HepG2 (cell line): ENCODE data around the gene C19orf73. TPM values are rescaled to one million over a fixed set of nuclear protein-coding genes. Genes with fewer than 3 reads are reported as not detected.
A peak's percentile ranks its signal among the peaks of the same experiment; 100 is the strongest.

Experiments used
- CBX2 ChIP-seq, 2 experiments: fragments of 200-600 bp in 1 of 2; sonication (generic); formaldehyde crosslinking in 1 of 2; IDR thresholded peaks; 2 replicates each; pipeline versions ENCODE4 v1.7.0 to v1.8.1; 2018 to 2022; ENCODE audit warnings: low read depth in 2 of 2, low read length in 1 of 2, mild to moderate bottlenecking in 1 of 2, missing genetic modification reagents in 1 of 2
- CREM ChIP-seq, 2 experiments: sonication (generic) in 1 of 2; formaldehyde crosslinking in 1 of 2; IDR thresholded peaks; 2 replicates each; pipeline versions ENCODE4 v1.4.0 to v1.6.1; 2016 to 2020; ENCODE audit warnings: antibody characterized with exemption in 1 of 2, mild to moderate bottlenecking in 1 of 2, missing genetic modification reagents in 1 of 2
- MBD4 ChIP-seq: IDR thresholded peaks from 2 replicates; pipeline ENCODE4 v1.6.1; 2012; ENCODE audit warnings: low read length, inconsistent platforms, borderline replicate concordance
- MED1 ChIP-seq: sonication (generic); formaldehyde crosslinking; IDR thresholded peaks from 2 replicates; pipeline ENCODE4 v1.4.0; 2020; ENCODE audit warnings: missing genetic modification reagents
- NFE2L2 ChIP-seq: fragments of 150-350 bp; IDR thresholded peaks from 2 replicates; pipeline ENCODE4 v1.6.1; 2014; ENCODE audit warnings: low read length
- RNF2 ChIP-seq: fragments of 450-650 bp; conservative IDR thresholded peaks from 2 replicates; pipeline ENCODE4 v1.6.1; 2016; ENCODE audit warnings: low read depth
- SNAI1 ChIP-seq: sonication (generic); formaldehyde crosslinking; IDR thresholded peaks from 2 replicates; pipeline ENCODE4 v1.5.0; 2020; ENCODE audit warnings: mild to moderate bottlenecking, missing genetic modification reagents, borderline replicate concordance
- SOX13 ChIP-seq, 3 experiments: fragments of 450-650 bp in 1 of 3; sonication (generic) in 1 of 3; formaldehyde crosslinking in 1 of 3; IDR thresholded peaks in 2 of 3; conservative IDR thresholded peaks in 1 of 3; 2 replicates each; pipeline versions ENCODE4 v1.5.0 to v1.6.1; 2016 to 2020; ENCODE audit warnings: antibody characterized with exemption in 1 of 3, mild to moderate bottlenecking in 1 of 3, missing compliant biosample characterization in 1 of 3, missing genetic modification reagents in 1 of 3, moderate library complexity in 1 of 3
- SP1 ChIP-seq, 2 experiments: fragments of 450-650 bp in 1 of 2; sonication (generic) in 1 of 2; formaldehyde crosslinking in 1 of 2; IDR thresholded peaks; 2 replicates each; pipeline versions ENCODE4 v1.4.0 to v1.6.1; 2016 to 2020; ENCODE audit warnings: missing genetic modification reagents in 1 of 2
- ZNF230 ChIP-seq: sonication (generic); formaldehyde crosslinking; IDR thresholded peaks from 2 replicates; pipeline ENCODE4 v1.4.0; 2020; ENCODE audit warnings: mild to moderate bottlenecking, missing genetic modification reagents
- ZNF263 ChIP-seq: sonication (generic); formaldehyde crosslinking; IDR thresholded peaks from 2 replicates; pipeline ENCODE4 v1.4.0; 2020; ENCODE audit warnings: missing genetic modification reagents
- ZNF274 ChIP-seq: sonication (generic); formaldehyde crosslinking; IDR thresholded peaks from 2 replicates; pipeline ENCODE4 v1.5.1; 2020; ENCODE audit warnings: mild to moderate bottlenecking, missing genetic modification reagents
- polyA plus RNA-seq, 8 experiments: library from polyadenylated mRNA; depleted of rRNA in 3 of 8; stranded (reverse) in 7 of 8; unstranded in 1 of 8; fragments of >200 nt; fragmentation: Illumina TruSeq in 4 of 8; extraction: Trizol in 4 of 8; gene quantifications; 2 replicates each; pipeline versions ENCODE4 v1.2.1 to v1.2.3, GENCODE V29; 2011 to 2016; ENCODE audit warnings: low read depth in 4 of 8, missing spikeins in 1 of 8, mixed read lengths in 1 of 8; ENCODE audit not compliant: insufficient read depth in 1 of 8
- total RNA-seq, 5 experiments: library from RNA; depleted of rRNA; stranded (reverse); fragments of >200 nt; fragmentation: Illumina TruSeq; extraction: Trizol; gene quantifications; 2 replicates each; pipeline ENCODE4 v1.2.3, GENCODE V29; 2016; ENCODE audit warnings: low read depth in 1 of 5
- TF ChIP-seq, protein P1 (sequence below): sonication (generic); formaldehyde crosslinking; IDR thresholded peaks from 2 replicates; pipeline ENCODE4 v1.4.0; 2020; ENCODE audit warnings: missing genetic modification reagents
- TF ChIP-seq, protein P2 (sequence below): IDR thresholded peaks from 2 replicates; pipeline ENCODE4 v1.6.1; 2016
- TF ChIP-seq, protein P3 (sequence below): sonication (generic); formaldehyde crosslinking; IDR thresholded peaks from 2 replicates; pipeline ENCODE4; 2020; ENCODE audit warnings: missing genetic modification reagents, mild to moderate bottlenecking, borderline replicate concordance
- TF ChIP-seq, protein P4 (sequence below): sonication (generic); formaldehyde crosslinking; IDR thresholded peaks from 2 replicates; pipeline ENCODE4 v1.5.1; 2020; ENCODE audit warnings: missing genetic modification reagents, mild to moderate bottlenecking, borderline replicate concordance
- TF ChIP-seq, protein P5 (sequence below): sonication (generic); formaldehyde crosslinking; conservative IDR thresholded peaks from 2 replicates; pipeline ENCODE4 v1.8.0; 2022; ENCODE audit warnings: mild to moderate bottlenecking, moderate library complexity, missing genetic modification reagents

Gene C19orf73
- total and polyA plus RNA-seq, 2 of the 13 experiments (the other 11 are each of a cell fraction or from before 2014, with no cell fraction given), result 1.4 to 1.5 TPM

DNA sequence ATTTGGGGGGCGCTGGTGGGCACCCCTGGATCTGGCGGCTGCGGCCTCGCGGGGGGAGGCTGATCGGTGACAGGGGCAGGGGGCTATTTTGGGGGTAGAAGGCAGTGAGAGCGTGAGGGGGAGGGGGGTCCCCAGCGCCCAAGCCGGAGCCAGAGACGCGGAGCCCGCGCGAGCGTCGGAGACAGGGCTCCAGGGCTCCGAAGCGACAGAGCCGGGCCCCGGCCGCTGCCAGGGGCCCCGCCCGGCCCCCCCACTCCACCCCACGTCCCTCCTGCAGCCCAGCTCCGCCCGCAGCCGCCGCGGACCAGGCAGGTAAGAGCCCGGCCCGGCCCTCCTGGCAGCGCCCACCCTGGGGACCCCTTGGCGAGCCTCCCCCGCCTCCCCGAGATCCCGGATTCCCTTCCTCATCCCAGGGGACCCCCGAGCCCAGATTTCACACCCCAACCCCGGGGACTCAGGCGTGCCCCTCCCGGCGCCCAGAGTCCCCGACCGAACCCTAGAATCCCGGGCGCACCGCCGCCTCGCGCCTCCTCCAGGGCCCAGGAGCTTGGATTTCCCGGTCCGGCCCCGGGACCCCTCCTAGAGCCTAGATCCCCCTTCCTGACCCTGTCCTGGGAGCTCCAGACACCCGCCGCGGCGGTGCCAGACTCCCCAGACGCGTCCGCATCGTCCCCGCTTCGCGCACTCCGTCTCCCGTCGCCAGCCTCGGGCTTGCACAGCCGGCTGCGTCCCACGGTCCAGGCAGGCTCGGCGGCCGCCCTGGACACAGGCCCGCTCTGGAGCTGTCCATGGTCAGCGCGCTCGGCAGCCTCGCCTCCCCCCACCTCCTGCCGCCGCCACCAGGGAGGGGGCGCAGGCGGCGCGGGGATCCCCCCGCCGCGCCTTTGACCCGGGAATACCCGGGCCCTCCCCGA, 725 bp upstream of the C19orf73 start, which contains the start of gene PPFIA3 (continued):
- 0 out of 2 replicates have a peak, but pooled peaks have one; percentile 26 for TF ChIP-seq ZNF274 (CRISPR knock-in tag)
- peak; percentile 44; the same call in 1 of the 2 replicates for TF ChIP-seq MED1 (CRISPR knock-in tag)
- TF ChIP-seq SP1 (IDR thresholded peaks at IDR 0.05), result no peak
- TF ChIP-seq SP1 (CRISPR knock-in tag; IDR thresholded peaks at IDR 0.05), result 0 out of 2 replicates have a peak, but pooled peaks have one; percentile 27
- TF ChIP-seq, protein P1, sequence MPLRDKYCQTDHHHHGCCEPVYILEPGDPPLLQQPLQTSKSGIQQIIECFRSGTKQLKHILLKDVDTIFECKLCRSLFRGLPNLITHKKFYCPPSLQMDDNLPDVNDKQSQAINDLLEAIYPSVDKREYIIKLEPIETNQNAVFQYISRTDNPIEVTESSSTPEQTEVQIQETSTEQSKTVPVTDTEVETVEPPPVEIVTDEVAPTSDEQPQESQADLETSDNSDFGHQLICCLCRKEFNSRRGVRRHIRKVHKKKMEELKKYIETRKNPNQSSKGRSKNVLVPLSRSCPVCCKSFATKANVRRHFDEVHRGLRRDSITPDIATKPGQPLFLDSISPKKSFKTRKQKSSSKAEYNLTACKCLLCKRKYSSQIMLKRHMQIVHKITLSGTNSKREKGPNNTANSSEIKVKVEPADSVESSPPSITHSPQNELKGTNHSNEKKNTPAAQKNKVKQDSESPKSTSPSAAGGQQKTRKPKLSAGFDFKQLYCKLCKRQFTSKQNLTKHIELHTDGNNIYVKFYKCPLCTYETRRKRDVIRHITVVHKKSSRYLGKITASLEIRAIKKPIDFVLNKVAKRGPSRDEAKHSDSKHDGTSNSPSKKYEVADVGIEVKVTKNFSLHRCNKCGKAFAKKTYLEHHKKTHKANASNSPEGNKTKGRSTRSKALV (CRISPR knock-in tag), result peak; percentile 96
- TF ChIP-seq, protein P2, sequence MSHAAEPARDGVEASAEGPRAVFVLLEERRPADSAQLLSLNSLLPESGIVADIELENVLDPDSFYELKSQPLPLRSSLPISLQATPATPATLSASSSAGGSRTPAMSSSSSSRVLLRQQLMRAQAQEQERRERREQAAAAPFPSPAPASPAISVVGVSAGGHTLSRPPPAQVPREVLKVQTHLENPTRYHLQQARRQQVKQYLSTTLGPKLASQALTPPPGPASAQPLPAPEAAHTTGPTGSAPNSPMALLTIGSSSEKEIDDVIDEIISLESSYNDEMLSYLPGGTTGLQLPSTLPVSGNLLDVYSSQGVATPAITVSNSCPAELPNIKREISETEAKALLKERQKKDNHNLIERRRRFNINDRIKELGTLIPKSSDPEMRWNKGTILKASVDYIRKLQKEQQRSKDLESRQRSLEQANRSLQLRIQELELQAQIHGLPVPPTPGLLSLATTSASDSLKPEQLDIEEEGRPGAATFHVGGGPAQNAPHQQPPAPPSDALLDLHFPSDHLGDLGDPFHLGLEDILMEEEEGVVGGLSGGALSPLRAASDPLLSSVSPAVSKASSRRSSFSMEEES (CRISPR knock-in tag), result peak; percentile 55; the same call in 1 of the 2 replicates
- no peak for TF ChIP-seq CREM (IDR thresholded peaks at IDR 0.05)
- no peak for TF ChIP-seq CREM (CRISPR knock-in tag; IDR thresholded peaks at IDR 0.05)
- TF ChIP-seq SNAI1 (CRISPR knock-in tag), result no peak
- TF ChIP-seq ZNF230 (CRISPR knock-in tag), result no peak
- no peak for TF ChIP-seq MBD4
- TF ChIP-seq RNF2, result 0 out of 2 replicates have a peak, but pooled peaks have one; percentile 27
- TF ChIP-seq CBX2 (IDR thresholded peaks at IDR 0.05; ENCODE audit: low read depth, low read length), result no peak
- no peak for TF ChIP-seq CBX2 (CRISPR knock-in tag; IDR thresholded peaks at IDR 0.05; ENCODE audit: low read depth)
- TF ChIP-seq, protein P3, sequence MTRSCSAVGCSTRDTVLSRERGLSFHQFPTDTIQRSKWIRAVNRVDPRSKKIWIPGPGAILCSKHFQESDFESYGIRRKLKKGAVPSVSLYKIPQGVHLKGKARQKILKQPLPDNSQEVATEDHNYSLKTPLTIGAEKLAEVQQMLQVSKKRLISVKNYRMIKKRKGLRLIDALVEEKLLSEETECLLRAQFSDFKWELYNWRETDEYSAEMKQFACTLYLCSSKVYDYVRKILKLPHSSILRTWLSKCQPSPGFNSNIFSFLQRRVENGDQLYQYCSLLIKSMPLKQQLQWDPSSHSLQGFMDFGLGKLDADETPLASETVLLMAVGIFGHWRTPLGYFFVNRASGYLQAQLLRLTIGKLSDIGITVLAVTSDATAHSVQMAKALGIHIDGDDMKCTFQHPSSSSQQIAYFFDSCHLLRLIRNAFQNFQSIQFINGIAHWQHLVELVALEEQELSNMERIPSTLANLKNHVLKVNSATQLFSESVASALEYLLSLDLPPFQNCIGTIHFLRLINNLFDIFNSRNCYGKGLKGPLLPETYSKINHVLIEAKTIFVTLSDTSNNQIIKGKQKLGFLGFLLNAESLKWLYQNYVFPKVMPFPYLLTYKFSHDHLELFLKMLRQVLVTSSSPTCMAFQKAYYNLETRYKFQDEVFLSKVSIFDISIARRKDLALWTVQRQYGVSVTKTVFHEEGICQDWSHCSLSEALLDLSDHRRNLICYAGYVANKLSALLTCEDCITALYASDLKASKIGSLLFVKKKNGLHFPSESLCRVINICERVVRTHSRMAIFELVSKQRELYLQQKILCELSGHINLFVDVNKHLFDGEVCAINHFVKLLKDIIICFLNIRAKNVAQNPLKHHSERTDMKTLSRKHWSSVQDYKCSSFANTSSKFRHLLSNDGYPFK, result no peak
- TF ChIP-seq, protein P4, sequence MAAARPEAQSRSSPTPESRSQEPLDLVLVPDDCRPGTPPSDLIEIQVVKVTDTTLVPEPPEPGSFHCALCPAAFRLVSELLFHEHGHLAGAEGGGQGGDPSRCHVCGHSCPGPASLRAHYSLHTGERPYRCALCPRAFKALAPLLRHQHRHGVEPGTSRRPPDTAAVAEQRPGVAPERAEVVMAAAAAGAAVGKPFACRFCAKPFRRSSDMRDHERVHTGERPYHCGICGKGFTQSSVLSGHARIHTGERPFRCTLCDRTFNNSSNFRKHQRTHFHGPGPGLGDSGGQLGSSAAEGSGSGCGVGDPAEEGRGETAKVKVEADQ (CRISPR knock-in tag), result peak; percentile 44; the same call in 1 of the 2 replicates
- TF ChIP-seq SOX13 (IDR thresholded peaks at IDR 0.05), result no peak
- TF ChIP-seq SOX13 (CRISPR knock-in tag; conservative IDR thresholded peaks at IDR 0.05 in 1 of 2, IDR thresholded peaks at IDR 0.05 in 1 of 2), result peak in 1 of 2 experiments; percentile 26; a peak in 1 of 4 replicates
- no peak for TF ChIP-seq ZNF263 (CRISPR knock-in tag)
- TF ChIP-seq NFE2L2, result no peak
- TF ChIP-seq, protein P5, sequence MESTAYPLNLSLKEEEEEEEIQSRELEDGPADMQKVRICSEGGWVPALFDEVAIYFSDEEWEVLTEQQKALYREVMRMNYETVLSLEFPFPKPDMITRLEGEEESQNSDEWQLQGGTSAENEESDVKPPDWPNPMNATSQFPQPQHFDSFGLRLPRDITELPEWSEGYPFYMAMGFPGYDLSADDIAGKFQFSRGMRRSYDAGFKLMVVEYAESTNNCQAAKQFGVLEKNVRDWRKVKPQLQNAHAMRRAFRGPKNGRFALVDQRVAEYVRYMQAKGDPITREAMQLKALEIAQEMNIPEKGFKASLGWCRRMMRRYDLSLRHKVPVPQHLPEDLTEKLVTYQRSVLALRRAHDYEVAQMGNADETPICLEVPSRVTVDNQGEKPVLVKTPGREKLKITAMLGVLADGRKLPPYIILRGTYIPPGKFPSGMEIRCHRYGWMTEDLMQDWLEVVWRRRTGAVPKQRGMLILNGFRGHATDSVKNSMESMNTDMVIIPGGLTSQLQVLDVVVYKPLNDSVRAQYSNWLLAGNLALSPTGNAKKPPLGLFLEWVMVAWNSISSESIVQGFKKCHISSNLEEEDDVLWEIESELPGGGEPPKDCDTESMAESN (CRISPR knock-in tag), result peak; percentile 73; the same call in 1 of the 2 replicates
